Measurements from ENCODE around the gene KCTD8.

The KCTD8 gene

GRCh38 chr4:44438687-44439086 lies 9.9 kb downstream of the KCTD8 start:
- Histone ChIP-seq H3K4me1 (ENCODE audit: control insufficient read depth, insufficient read depth, low read length) (no peaks in the 10 kb centered on the region), H3K9me3 (ENCODE audit: control insufficient read depth, insufficient read depth, low read length) (no peaks in the 10 kb centered on the region), H3K27ac (ENCODE audit: low read length) (no peak overlapping the region), H3K36me3 (ENCODE audit: control insufficient read depth, insufficient read depth, low read length) (no peaks in the 10 kb centered on the region), H3K27me3 (ENCODE audit: control insufficient read depth, insufficient read depth, low read length) (no peaks in the 10 kb centered on the region), H3K4me3 (ENCODE audit: low read length) (no peak overlapping the region)
- DNase-seq (ENCODE audit: low read depth, low spot score), result no peak

- no peak overlapping the region for H3K27ac ChIP-seq (ENCODE audit: low read length)
- H3K9me3 ChIP-seq (ENCODE audit: control insufficient read depth, insufficient read depth, low read length), result no peaks in the 10 kb centered on the region
- no peak overlapping the region for H3K4me3 ChIP-seq (ENCODE audit: low read length)
- no CpG with 5 or more reads among the region's 2 CpGs for WGBS (ENCODE audit: insufficient coverage, insufficient read length)
- H3K27me3 ChIP-seq (ENCODE audit: control insufficient read depth, insufficient read depth, low read length), result no peaks in the 10 kb centered on the region
- no peak for DNase-seq (ENCODE audit: low read depth, low spot score)
- no peaks in the 10 kb centered on the region for H3K36me3 ChIP-seq (ENCODE audit: control insufficient read depth, insufficient read depth, low read length)
- no peaks in the 10 kb centered on the region for H3K4me1 ChIP-seq (ENCODE audit: control insufficient read depth, insufficient read depth, low read length)
These were observed 14.4 kb downstream of the KCTD8 start for GRCh38 chr4:44434247-44434646.

GRCh38 chr4:44425614-44426208 lies 22.9 kb downstream of the KCTD8 start:
- no peaks in the 10 kb centered on the region for H3K36me3 ChIP-seq (ENCODE audit: control insufficient read depth, insufficient read depth, low read length)
- H3K4me3 ChIP-seq (ENCODE audit: low read length), result no peak overlapping the region
- WGBS (ENCODE audit: insufficient coverage, insufficient read length), result no CpG with 5 or more reads among the region's 2 CpGs
- H3K27me3 ChIP-seq (ENCODE audit: control insufficient read depth, insufficient read depth, low read length), result no peaks in the 10 kb centered on the region
- no peaks in the 10 kb centered on the region for H3K4me1 ChIP-seq (ENCODE audit: control insufficient read depth, insufficient read depth, low read length)
- no peaks in the 10 kb centered on the region for H3K9me3 ChIP-seq (ENCODE audit: control insufficient read depth, insufficient read depth, low read length)
- no peak for DNase-seq (ENCODE audit: low read depth, low spot score)
- no peak overlapping the region for H3K27ac ChIP-seq (ENCODE audit: low read length)

GRCh38 chr4:44422912-44423311 lies 25.7 kb downstream of the KCTD8 start:
- Histone ChIP-seq H3K4me3 (ENCODE audit: low read length) (no peak overlapping the region), H3K4me1 (ENCODE audit: control insufficient read depth, insufficient read depth, low read length) (no peaks in the 10 kb centered on the region), H3K9me3 (ENCODE audit: control insufficient read depth, insufficient read depth, low read length) (no peaks in the 10 kb centered on the region), H3K27me3 (ENCODE audit: control insufficient read depth, insufficient read depth, low read length) (no peaks in the 10 kb centered on the region), H3K27ac (ENCODE audit: low read length) (no peak overlapping the region), H3K36me3 (ENCODE audit: control insufficient read depth, insufficient read depth, low read length) (no peaks in the 10 kb centered on the region)
- DNase-seq (ENCODE audit: low read depth, low spot score), result no peak
- no CpG with 5 or more reads among the region's 1 CpG for WGBS (ENCODE audit: insufficient coverage, insufficient read length)

- WGBS (ENCODE audit: insufficient coverage, insufficient read length), result no CpG with 5 or more reads among the region's 2 CpGs
- Histone ChIP-seq H3K27me3 (ENCODE audit: control insufficient read depth, insufficient read depth, low read length) (no peaks in the 10 kb centered on the region), H3K36me3 (ENCODE audit: control insufficient read depth, insufficient read depth, low read length) (no peaks in the 10 kb centered on the region), H3K4me3 (ENCODE audit: low read length) (no peak overlapping the region), H3K4me1 (ENCODE audit: control insufficient read depth, insufficient read depth, low read length) (no peaks in the 10 kb centered on the region), H3K9me3 (ENCODE audit: control insufficient read depth, insufficient read depth, low read length) (no peaks in the 10 kb centered on the region), H3K27ac (ENCODE audit: low read length) (no peak overlapping the region)
- DNase-seq (ENCODE audit: low read depth, low spot score), result no peak
These were observed 27.1 kb downstream of the KCTD8 start for GRCh38 chr4:44421330-44422065.

GRCh38 chr4:44415251-44415650 lies 33.4 kb downstream of the KCTD8 start:
- peak; percentile 13 for DNase-seq (ENCODE audit: low read depth, low spot score)
- Histone ChIP-seq H3K27me3 (ENCODE audit: control insufficient read depth, insufficient read depth, low read length) (no peaks in the 10 kb centered on the region), H3K9me3 (ENCODE audit: control insufficient read depth, insufficient read depth, low read length) (no peaks in the 10 kb centered on the region), H3K4me3 (ENCODE audit: low read length) (no peak overlapping the region), H3K4me1 (ENCODE audit: control insufficient read depth, insufficient read depth, low read length) (peaks cover 1% of the 10 kb centered on the region; the same call in 1 of the 2 replicates), H3K27ac (ENCODE audit: low read length) (no peak overlapping the region), H3K36me3 (ENCODE audit: control insufficient read depth, insufficient read depth, low read length) (0 out of 2 replicates have a peak, but pooled peaks cover 3% of the 10 kb centered on the region)
- WGBS (ENCODE audit: insufficient coverage, insufficient read length), result no CpG with 5 or more reads among the region's 1 CpG

- H3K4me3 ChIP-seq (ENCODE audit: low read length), result no peak overlapping the region
- no CpG with 5 or more reads among the region's 3 CpGs for WGBS (ENCODE audit: insufficient coverage, insufficient read length)
- H3K36me3 ChIP-seq (ENCODE audit: control insufficient read depth, insufficient read depth, low read length), result no peaks in the 10 kb centered on the region
- no peaks in the 10 kb centered on the region for H3K27me3 ChIP-seq (ENCODE audit: control insufficient read depth, insufficient read depth, low read length)
- H3K9me3 ChIP-seq (ENCODE audit: control insufficient read depth, insufficient read depth, low read length), result no peaks in the 10 kb centered on the region
- DNase-seq (ENCODE audit: low read depth, low spot score), result no peak
- no peak overlapping the region for H3K27ac ChIP-seq (ENCODE audit: low read length)
- no peaks in the 10 kb centered on the region for H3K4me1 ChIP-seq (ENCODE audit: control insufficient read depth, insufficient read depth, low read length)
These were observed 80.0 kb downstream of the KCTD8 start for GRCh38 chr4:44368413-44369167.

- H3K4me3 ChIP-seq (ENCODE audit: low read length), result no peak overlapping the region
- no CpG with 5 or more reads among the region's 3 CpGs for WGBS (ENCODE audit: insufficient coverage, insufficient read length)
- no peaks in the 10 kb centered on the region for H3K36me3 ChIP-seq (ENCODE audit: control insufficient read depth, insufficient read depth, low read length)
- H3K27ac ChIP-seq (ENCODE audit: low read length), result no peak overlapping the region
- no peaks in the 10 kb centered on the region for H3K27me3 ChIP-seq (ENCODE audit: control insufficient read depth, insufficient read depth, low read length)
- H3K4me1 ChIP-seq (ENCODE audit: control insufficient read depth, insufficient read depth, low read length), result no peaks in the 10 kb centered on the region
- H3K9me3 ChIP-seq (ENCODE audit: control insufficient read depth, insufficient read depth, low read length), result no peaks in the 10 kb centered on the region
- DNase-seq (ENCODE audit: low read depth, low spot score), result no peak
These were observed 94.4 kb downstream of the KCTD8 start for GRCh38 chr4:44354172-44354571.

GRCh38 chr4:44351069-44351468 lies 97.5 kb downstream of the KCTD8 start:
- Histone ChIP-seq H3K27ac (ENCODE audit: low read length) (no peak overlapping the region), H3K4me3 (ENCODE audit: low read length) (no peak overlapping the region), H3K4me1 (ENCODE audit: control insufficient read depth, insufficient read depth, low read length) (no peaks in the 10 kb centered on the region), H3K36me3 (ENCODE audit: control insufficient read depth, insufficient read depth, low read length) (no peaks in the 10 kb centered on the region), H3K9me3 (ENCODE audit: control insufficient read depth, insufficient read depth, low read length) (no peaks in the 10 kb centered on the region), H3K27me3 (ENCODE audit: control insufficient read depth, insufficient read depth, low read length) (no peaks in the 10 kb centered on the region)
- no peak for DNase-seq (ENCODE audit: low read depth, low spot score)
- no CpG with 5 or more reads among the region's 3 CpGs for WGBS (ENCODE audit: insufficient coverage, insufficient read length)

- H3K4me1 ChIP-seq (ENCODE audit: control insufficient read depth, insufficient read depth, low read length), result no peaks in the 10 kb centered on the region
- H3K9me3 ChIP-seq (ENCODE audit: control insufficient read depth, insufficient read depth, low read length), result no peaks in the 10 kb centered on the region
- WGBS (ENCODE audit: insufficient coverage, insufficient read length), result no CpG with 5 or more reads among the region's 1 CpG
- H3K36me3 ChIP-seq (ENCODE audit: control insufficient read depth, insufficient read depth, low read length), result no peaks in the 10 kb centered on the region
- no peak overlapping the region for H3K4me3 ChIP-seq (ENCODE audit: low read length)
- no peak for DNase-seq (ENCODE audit: low read depth, low spot score)
- H3K27ac ChIP-seq (ENCODE audit: low read length), result no peak overlapping the region
- H3K27me3 ChIP-seq (ENCODE audit: control insufficient read depth, insufficient read depth, low read length), result no peaks in the 10 kb centered on the region
These were observed 105.8 kb downstream of the KCTD8 start for GRCh38 chr4:44342800-44343199.

All from iPS DF 6.9 (cell line).